Esophagus (tissue), 2 donors: ENCODE data around the gene OR6C4. TPM values are rescaled to one million over a fixed set of nuclear protein-coding genes. Genes with fewer than 3 reads are reported as not detected.
"Not testable (repeated sequence)": the region's sequence is repeated elsewhere in the genome, so short reads cannot be mapped to it uniquely, and the experiment has no call there.

ENCODE experiments used
- H3K27ac ChIP-seq, 2 donors: one replicate each; pipeline ENCODE4 v1.5.1; 2013; ENCODE audit warnings: low read depth in 2 of 2, mild to moderate bottlenecking in 2 of 2, inconsistent platforms in 1 of 2, low read length in 1 of 2, moderate library complexity in 1 of 2
- H3K27me3 ChIP-seq, 2 donors: one replicate each; pipeline ENCODE4 v1.6.1; 2013; ENCODE audit warnings: low read length in 2 of 2, control low read depth in 1 of 2, mild to moderate bottlenecking in 1 of 2; ENCODE audit not compliant: insufficient read depth in 2 of 2, control insufficient read depth in 1 of 2
- H3K36me3 ChIP-seq, 2 donors: one replicate each; pipeline ENCODE4 v1.6.1; 2013; ENCODE audit warnings: low read length in 1 of 2; ENCODE audit not compliant: control insufficient read depth in 2 of 2, insufficient read depth in 2 of 2
- H3K4me1 ChIP-seq, 2 donors: one replicate each; pipeline ENCODE4 v1.6.1; 2013; ENCODE audit warnings: low read length in 1 of 2; ENCODE audit not compliant: control insufficient read depth in 2 of 2, insufficient read depth in 2 of 2
- H3K4me3 ChIP-seq, 2 donors: one replicate each; pipeline ENCODE4 v1.5.1; 2013; ENCODE audit warnings: low read length in 2 of 2, mild to moderate bottlenecking in 2 of 2, low read depth in 1 of 2, moderate library complexity in 1 of 2
- H3K9me3 ChIP-seq, 2 donors: one replicate each; pipeline ENCODE4 v1.6.1; 2013; ENCODE audit warnings: mild to moderate bottlenecking in 2 of 2, low read depth in 1 of 2, low read length in 1 of 2, moderate library complexity in 1 of 2; ENCODE audit not compliant: control insufficient read depth in 2 of 2, insufficient read depth in 1 of 2
- WGBS, 2 donors: extraction: QIAGEN DNeasy Blood & Tissue Kit; methylation state at CpG; one replicate each; pipeline ENCODE4 v1.1.7; 2013; 5-methylcytosine and 5-hydroxymethylcytosine counted together
- polyA plus RNA-seq, 2 donors: library from polyadenylated mRNA; stranded (reverse); fragments of 200-250 nt; gene quantifications; one replicate each; pipeline ENCODE4 v1.2.3, GENCODE V29; 2013
- donor health status: healthy with polysubstance abuse.
- donor health status: Bipolar disorder and iron deficiency.

Gene OR6C4
- polyA plus RNA-seq, result not detected

DNA sequence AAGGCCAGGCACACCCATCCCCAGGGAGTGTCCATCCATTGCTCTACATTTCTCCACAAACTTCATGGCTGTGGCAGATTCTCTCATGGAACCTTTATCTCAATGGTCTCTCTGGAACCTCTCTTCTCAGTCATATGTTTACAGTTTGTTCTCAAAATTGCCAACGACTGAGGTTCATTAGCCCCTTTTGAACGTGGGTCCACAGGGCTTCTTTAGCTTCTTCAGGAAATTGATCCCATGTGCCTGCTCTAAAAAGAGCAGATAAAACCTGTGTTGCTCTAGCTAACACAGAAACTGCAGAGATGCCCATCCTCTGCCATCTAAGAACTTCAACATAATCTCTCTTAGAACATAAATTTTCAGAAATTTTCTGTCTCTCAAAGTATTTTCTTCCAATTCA is at the start of gene OR6C4:
Gene OR6C4, plus strand, starts transcription at position 301 of the 400 bp plus-strand sequence. CDS start 1,625 bp downstream, outside the sequence.
- Histone ChIP-seq H3K27ac (no peak within 1 kb of the TSS), H3K27me3 (no peaks in the 10 kb centered on the region), H3K9me3 (no peaks in the 10 kb centered on the region), H3K4me1 (no peaks in the 10 kb centered on the region), H3K36me3 (no peaks in the 10 kb centered on the region), H3K4me3 (no peak within 1 kb of the TSS)
- 27 to 37% methylated on average over 2 of the region's 2 CpGs for WGBS, 2 donors

DNA sequence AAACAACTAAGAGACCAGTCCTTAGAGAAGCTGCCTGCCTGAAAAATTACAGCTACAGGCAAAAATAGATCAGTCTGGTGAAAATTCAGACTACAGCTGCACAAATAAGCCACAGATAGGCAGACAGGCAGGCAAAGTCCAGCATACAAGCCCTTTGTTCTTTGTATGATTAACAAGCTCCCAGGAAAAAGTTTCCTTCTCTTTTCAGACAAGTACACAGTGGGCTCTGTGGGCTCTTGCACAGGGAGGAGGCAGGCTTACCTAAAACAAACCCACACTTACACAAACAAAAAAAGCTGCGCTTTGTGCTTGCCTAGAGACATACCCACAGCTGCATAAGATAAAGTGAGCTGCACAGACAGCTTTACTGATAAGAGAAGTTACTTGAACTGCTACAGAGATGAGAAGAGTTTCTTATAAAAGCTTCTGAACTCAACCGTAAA is 49.6 kb upstream of the OR6C4 start:
- Histone ChIP-seq H3K9me3 (no peaks in the 10 kb centered on the region), H3K27me3 (no peaks in the 10 kb centered on the region), H3K4me3 (no peak overlapping the region), H3K4me1 (no peaks in the 10 kb centered on the region), H3K27ac (no peak overlapping the region), H3K36me3 (no peaks in the 10 kb centered on the region)
- 9 to 14% methylated on average over 2 of the region's 2 CpGs for WGBS, 2 donors

DNA sequence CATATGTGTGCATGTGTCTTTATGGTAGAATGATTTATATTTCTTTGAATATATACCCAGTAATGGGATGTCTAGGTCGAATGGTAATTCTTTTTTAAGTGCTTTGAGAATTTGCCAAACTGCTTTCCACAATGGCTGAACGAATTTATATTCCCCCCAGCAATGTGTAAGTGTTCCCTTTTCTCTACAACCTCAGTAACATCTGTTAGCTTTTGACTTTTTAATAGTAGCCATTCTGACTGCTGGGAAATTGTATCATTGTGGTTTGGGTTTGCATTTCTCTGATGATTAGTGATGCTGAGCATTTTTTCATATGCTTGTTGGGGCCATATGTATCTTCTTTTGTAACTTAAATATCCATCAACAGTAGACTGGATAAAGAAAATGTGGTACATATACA is 47.8 kb upstream of the OR6C4 start:
- H3K9me3 ChIP-seq, result no peaks in the 10 kb centered on the region
- 20 to 24% methylated on average over 2 of the region's 2 CpGs for WGBS, 2 donors
- no peak overlapping the region for H3K4me3 ChIP-seq
- H3K36me3 ChIP-seq, result no peaks in the 10 kb centered on the region
- H3K27me3 ChIP-seq, result no peaks in the 10 kb centered on the region
- H3K27ac ChIP-seq, result no peak overlapping the region
- H3K4me1 ChIP-seq, result no peaks in the 10 kb centered on the region

DNA sequence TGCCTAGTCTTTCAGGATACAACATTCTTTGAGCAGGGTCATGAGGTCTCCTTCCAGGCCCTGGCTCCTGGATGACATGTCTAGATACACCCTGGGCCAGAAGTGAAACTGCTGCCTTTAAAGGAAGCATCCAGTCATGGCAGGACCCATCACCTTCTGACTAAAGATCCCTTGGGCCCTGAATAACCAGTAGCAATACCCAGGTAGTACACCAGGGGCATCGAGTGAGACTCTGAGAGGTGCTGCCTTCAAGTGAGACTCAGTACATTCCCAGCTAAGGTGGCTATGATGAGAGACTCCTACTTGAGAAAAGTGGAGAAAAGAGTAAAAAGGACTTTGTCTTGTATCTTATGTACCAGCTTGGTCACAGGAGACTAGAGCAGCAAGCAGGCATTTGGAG is 33.7 kb upstream of the OR6C4 start:
- Histone ChIP-seq H3K27ac (no peak overlapping the region), H3K9me3 (no peaks in the 10 kb centered on the region), H3K4me3 (no peak overlapping the region), H3K36me3 (no peaks in the 10 kb centered on the region), H3K4me1 (no peaks in the 10 kb centered on the region), H3K27me3 (peaks cover 0 to 2% of the 10 kb centered on the region in 2 donors)
- 67 to 81% methylated on average over 1 of the region's 1 CpG for WGBS, 2 donors

DNA sequence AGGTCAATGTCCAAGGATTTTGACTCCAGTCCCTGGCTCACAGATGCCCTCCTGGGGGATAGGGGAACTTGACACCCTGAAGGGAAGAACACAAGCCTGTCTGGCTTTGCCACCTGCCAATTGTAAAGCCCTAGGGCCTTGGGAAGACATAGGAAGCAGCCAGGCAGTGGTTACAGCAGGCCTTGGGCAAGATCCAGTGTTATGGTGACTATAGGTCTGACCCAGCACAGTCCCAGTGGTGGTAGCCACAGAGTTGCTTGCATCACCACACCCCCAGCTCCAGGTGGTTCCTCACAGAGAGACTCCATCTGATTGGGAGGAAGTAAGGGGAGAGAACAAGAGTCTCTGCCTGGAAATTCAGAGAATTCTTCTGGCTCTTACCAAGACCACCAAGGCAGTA is 33.0 kb upstream of the OR6C4 start:
- H3K9me3 ChIP-seq, result no peaks in the 10 kb centered on the region
- H3K27ac ChIP-seq, result no peak overlapping the region
- H3K36me3 ChIP-seq, result no peaks in the 10 kb centered on the region
- H3K4me3 ChIP-seq, result no peak overlapping the region
- peaks cover 0 to 2% of the 10 kb centered on the region in 2 donors for H3K27me3 ChIP-seq
- no peaks in the 10 kb centered on the region for H3K4me1 ChIP-seq

DNA sequence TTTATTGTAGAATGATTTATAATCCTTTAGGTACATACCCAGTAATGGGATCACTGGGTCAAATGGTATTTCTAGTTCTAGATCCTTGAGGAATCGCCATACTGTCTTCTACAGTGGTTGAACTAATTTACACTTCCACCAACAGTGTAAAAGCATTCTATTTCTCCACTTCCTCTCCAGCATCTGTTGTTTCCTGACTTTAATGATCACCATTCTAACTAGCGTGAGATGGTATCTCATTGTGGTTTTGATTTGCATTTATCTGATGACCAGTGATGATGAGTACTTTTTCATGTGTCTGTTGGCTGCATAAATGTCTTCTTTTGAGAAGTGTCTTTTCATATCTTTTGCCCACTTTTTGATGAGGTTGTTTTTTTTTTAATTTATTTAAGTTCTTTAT is 1.2 kb upstream of the OR6C4 start:
- 77 to 78% methylated on average over 2 of the region's 2 CpGs for WGBS, 2 donors

DNA sequence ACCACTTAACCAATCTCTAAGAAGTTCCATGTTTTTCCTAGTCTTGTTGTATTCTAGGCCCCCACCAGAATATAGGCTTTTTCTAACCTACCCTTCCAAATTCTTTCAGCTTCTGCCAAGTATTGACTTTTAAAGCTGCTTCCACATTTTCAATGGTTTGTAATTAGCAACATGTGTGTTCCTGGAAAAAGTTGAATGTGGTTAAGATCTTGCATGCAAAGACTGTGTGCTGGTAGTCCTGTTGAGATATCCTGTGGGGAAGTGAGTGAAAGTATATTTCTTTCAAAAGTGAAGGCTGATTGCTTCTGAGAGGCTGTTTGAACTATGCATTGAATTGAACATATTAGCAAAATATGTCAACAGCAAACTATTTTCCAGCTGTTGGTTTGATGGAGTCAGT is 646 bp upstream of the OR6C4 start:
- Histone ChIP-seq H3K27me3 (no peaks in the 10 kb centered on the region), H3K4me3 (no peak overlapping the region), H3K36me3 (no peaks in the 10 kb centered on the region), H3K9me3 (no peaks in the 10 kb centered on the region), H3K4me1 (no peaks in the 10 kb centered on the region), H3K27ac (no peak overlapping the region)

More for the DNA sequence above, 1.2 kb upstream of the OR6C4 start:
- not testable (repeated sequence) for H3K27me3 ChIP-seq, H3K36me3 ChIP-seq, H3K27ac ChIP-seq, H3K4me1 ChIP-seq, H3K4me3 ChIP-seq, H3K9me3 ChIP-seq

DNA sequence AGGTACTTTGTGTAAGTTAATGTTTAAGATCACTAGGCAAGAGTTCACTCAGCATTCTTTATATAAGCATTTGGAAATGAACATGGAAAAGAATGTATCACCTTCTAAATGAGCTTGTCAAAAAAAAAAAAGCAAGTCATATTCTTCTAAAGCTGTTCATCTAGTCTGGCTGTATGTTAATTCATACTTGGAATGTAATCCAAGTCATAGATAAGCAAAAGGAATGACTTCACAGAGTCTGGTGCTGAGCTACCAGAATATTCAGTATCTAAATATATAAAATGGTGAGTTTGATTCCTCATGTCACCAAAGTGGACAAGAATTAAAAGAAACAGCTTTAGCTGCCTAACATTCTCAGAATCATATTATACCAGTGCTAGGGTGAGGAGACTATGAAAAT is 4.9 kb downstream of the OR6C4 start:
- H3K36me3 ChIP-seq, result no peaks in the 10 kb centered on the region
- peaks cover 3 to 5% of the 10 kb centered on the region in 2 donors for H3K9me3 ChIP-seq
- H3K27me3 ChIP-seq, result no peaks in the 10 kb centered on the region
- no peaks in the 10 kb centered on the region for H3K4me1 ChIP-seq
- H3K27ac ChIP-seq, result no peak overlapping the region
- H3K4me3 ChIP-seq, result no peak overlapping the region

DNA sequence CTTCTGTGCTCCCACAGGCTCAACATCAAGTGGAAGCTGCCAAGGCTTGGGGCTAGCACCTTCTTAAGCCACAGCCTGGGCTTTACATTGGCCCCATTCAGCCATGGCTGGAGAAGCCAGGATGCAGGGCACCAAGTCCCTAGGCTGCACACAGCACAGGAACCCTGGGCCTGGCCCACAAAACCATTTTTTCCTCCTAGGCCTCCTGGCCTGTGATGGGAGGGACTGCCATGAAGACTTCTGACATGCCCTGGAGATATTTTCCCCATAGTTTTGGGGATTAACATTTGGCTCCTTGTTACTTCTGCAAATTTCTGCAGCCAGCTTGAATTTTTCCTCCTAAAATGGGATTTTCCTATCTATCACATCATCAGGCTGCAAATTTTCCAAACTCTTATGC is 20.7 kb downstream of the OR6C4 start:
- H3K9me3 ChIP-seq, H3K4me3 ChIP-seq, H3K4me1 ChIP-seq, H3K27ac ChIP-seq, H3K27me3 ChIP-seq, H3K36me3 ChIP-seq: not testable (repeated sequence)

DNA sequence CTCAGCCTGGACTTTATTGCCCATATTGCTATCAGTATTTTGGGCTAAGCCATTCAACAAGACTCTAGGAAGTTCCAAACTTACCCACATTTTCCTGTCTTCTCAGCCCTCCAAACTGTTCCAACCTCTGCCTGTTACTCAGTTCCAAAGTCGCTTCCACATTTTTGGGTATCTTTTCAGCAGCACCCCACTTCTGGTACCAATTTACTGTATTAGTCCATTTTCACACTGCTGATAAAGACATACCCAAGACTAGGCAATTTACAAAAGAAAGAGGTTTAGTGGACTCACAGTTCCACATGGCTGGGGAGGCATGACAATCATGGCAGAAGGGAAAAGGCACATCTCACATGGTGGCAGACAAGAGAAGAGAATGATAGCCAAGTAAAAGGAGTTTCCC is 21.3 kb downstream of the OR6C4 start:
- 94 to 96% methylated on average over 1 of the region's 1 CpG for WGBS, 2 donors
- H3K27me3 ChIP-seq, H3K4me1 ChIP-seq, H3K36me3 ChIP-seq, H3K9me3 ChIP-seq, H3K4me3 ChIP-seq, H3K27ac ChIP-seq: not testable (repeated sequence)
